Measurements from ENCODE around the gene VDR. TPM values are rescaled to one million over a fixed set of nuclear protein-coding genes. Genes with fewer than 3 reads are reported as not detected.

The VDR gene
- total RNA-seq, result 10 to 100 TPM; 36.7 to 47.9 (median 41.2) TPM

- peak in 1 of 2 donors; percentile 30 for TF ChIP-seq POLR2A (IDR thresholded peaks at IDR 0.05)
- no peak for TF ChIP-seq EP300 (IDR thresholded peaks at IDR 0.05)
- no peak for TF ChIP-seq POLR2AphosphoS5 (IDR thresholded peaks at IDR 0.05)
- Histone ChIP-seq H3K36me3 (no peaks in the 10 kb centered on the region), H3K4me3 (peak within 1 kb of the TSS; percentile 67), H3K27ac (peak within 1 kb of the TSS; percentile 88), H3K9me3 (no peaks in the 10 kb centered on the region), H3K27me3 (no peaks in the 10 kb centered on the region), H3K4me1 (peaks cover 50% of the 10 kb centered on the region)
- peak; percentile 83 to 88 for DNase-seq (ENCODE audit: low spot score in 2 of 2)
- under 1% methylated on average over 43 of the region's 79 CpGs for WGBS
These were observed at the start of gene VDR for GRCh38 chr12:47904713-47905709. VDR (minus strand) TSS chr12:47904994; CDS start chr12:47879113, 25,881 bp downstream.

GRCh38 chr12:47954058-47954457 lies 49.3 kb upstream of the VDR start:
- Histone ChIP-seq H3K27me3 (no peaks in the 10 kb centered on the region), H3K27ac (no peak overlapping the region), H3K9me3 (no peaks in the 10 kb centered on the region), H3K4me1 (peaks cover 13% of the 10 kb centered on the region), H3K4me3 (no peak overlapping the region), H3K36me3 (no peaks in the 10 kb centered on the region)
- TF ChIP-seq CTCF (IDR thresholded peaks at IDR 0.05), result no peak
- no peak for TF ChIP-seq EP300 (IDR thresholded peaks at IDR 0.05)
- TF ChIP-seq POLR2AphosphoS5 (IDR thresholded peaks at IDR 0.05), result no peak
- no peak for TF ChIP-seq POLR2A (IDR thresholded peaks at IDR 0.05)
- DNase-seq (ENCODE audit: low spot score in 2 of 2), result no peak
- WGBS, result 57% methylated on average over 5 of the region's 8 CpGs

GRCh38 chr12:47950856-47951468 lies 46.2 kb upstream of the VDR start:
- no peak overlapping the region for H3K4me3 ChIP-seq
- H3K27me3 ChIP-seq, result no peaks in the 10 kb centered on the region
- H3K9me3 ChIP-seq, result no peaks in the 10 kb centered on the region
- 63% methylated on average over 7 of the region's 8 CpGs for WGBS
- no peak for TF ChIP-seq CTCF (IDR thresholded peaks at IDR 0.05)
- no peak for TF ChIP-seq EP300 (IDR thresholded peaks at IDR 0.05)
- no peak for TF ChIP-seq POLR2AphosphoS5 (IDR thresholded peaks at IDR 0.05)
- H3K27ac ChIP-seq, result no peak overlapping the region
- H3K36me3 ChIP-seq, result no peaks in the 10 kb centered on the region
- DNase-seq (ENCODE audit: low spot score in 2 of 2), result no peak
- peaks cover 37% of the 10 kb centered on the region for H3K4me1 ChIP-seq

- no peak for TF ChIP-seq POLR2A (IDR thresholded peaks at IDR 0.05)
- TF ChIP-seq CTCF (IDR thresholded peaks at IDR 0.05), result peak; percentile 40 to 85
- peak; percentile 85 to 92 for DNase-seq (ENCODE audit: low spot score in 2 of 2)
- peaks cover 43% of the 10 kb centered on the region for H3K4me1 ChIP-seq
These were observed 44.9 kb upstream of the VDR start for GRCh38 chr12:47949441-47950341.

GRCh38 chr12:47947341-47947740 lies 42.5 kb upstream of the VDR start:
- TF ChIP-seq POLR2AphosphoS5 (IDR thresholded peaks at IDR 0.05) (no peak), EP300 (IDR thresholded peaks at IDR 0.05) (no peak), CTCF (IDR thresholded peaks at IDR 0.05) (no peak), POLR2A (IDR thresholded peaks at IDR 0.05) (no peak)
- Histone ChIP-seq H3K27me3 (peaks cover 5% of the 10 kb centered on the region), H3K4me1 (peaks cover 52% of the 10 kb centered on the region), H3K4me3 (no peak overlapping the region), H3K9me3 (no peaks in the 10 kb centered on the region), H3K36me3 (no peaks in the 10 kb centered on the region), H3K27ac (no peak overlapping the region)
- no peak for DNase-seq (ENCODE audit: low spot score in 2 of 2)
- 77% methylated on average over 12 of the region's 12 CpGs for WGBS

More at GRCh38 chr12:47949441-47950341, 44.9 kb upstream of the VDR start:
- Histone ChIP-seq H3K36me3 (no peaks in the 10 kb centered on the region), H3K4me3 (no peak overlapping the region), H3K27ac (peak overlapping the region; percentile 28), H3K27me3 (no peaks in the 10 kb centered on the region), H3K9me3 (no peaks in the 10 kb centered on the region)
- WGBS, result 33% methylated on average over 32 of the region's 32 CpGs

Data from suprapubic skin (tissue), 4 donors.